ENCODE measurements around the gene TPM1.

Gene TPM1

DNA sequence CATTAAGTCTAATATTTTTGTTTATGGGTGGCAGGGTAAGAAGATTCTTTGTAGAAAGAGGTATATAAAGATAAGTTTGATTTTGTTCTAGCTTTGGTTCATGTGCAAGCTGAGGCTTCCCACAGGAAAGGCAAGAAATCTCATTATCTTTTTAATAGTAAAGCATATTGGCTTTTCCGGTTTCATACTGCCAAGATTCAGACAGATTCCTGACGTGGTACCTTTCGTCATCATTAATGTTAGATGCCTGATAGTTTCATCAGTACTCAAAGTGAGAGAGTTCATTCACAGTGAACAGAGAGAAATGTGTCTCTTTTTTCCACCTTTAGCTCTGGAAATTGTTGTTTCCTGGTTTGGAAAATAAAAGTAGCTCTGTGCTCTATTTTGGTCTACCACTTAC is 16.5 kb downstream of the TPM1 start:
- no peak for DNase-seq

DNA sequence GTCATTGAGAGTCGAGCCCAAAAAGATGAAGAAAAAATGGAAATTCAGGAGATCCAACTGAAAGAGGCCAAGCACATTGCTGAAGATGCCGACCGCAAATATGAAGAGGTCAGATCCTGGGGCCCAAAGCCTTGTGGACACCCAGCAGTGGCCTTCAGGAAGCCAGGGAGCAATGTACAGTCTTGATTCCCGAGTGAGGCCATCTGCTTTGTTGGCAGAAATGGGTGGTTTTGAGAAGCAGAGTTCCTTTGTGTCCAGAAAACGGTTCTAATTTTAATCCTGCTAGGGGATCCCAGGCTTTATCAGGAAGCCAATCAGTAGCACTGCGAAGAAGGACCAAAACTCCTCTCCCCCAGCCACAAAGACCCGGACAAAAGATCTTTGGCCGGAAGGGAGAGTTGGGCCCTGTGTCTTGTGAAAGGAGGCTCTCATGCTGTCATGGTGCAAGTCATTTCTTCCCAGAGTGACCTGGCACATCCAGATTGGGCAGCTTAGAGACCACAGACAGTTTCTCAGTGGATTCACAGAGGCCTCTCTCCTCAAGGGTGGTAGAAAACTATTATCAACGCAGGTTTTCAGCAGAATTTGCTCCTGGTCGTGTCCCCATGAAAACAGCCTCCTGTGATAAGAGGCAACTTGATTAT is 17.1 kb downstream of the TPM1 start:
- no peak for DNase-seq

DNA sequence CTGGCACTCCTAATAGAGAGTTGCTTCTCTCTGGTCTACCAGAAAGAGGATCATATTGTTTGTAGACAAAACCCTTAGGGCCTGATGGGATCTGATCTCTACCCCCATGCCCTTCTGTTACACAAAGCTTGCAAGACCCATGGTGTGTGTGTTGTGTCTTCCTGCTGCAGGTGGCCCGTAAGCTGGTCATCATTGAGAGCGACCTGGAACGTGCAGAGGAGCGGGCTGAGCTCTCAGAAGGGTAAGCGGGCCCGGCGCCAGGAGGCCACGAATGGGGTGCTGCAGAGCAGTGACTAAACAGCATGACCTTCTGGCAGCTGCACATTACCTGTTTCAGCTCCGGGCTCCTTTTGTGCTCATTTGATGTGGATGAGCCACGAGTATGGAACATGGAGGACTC is 18.2 kb downstream of the TPM1 start:
- no peak for DNase-seq

DNA sequence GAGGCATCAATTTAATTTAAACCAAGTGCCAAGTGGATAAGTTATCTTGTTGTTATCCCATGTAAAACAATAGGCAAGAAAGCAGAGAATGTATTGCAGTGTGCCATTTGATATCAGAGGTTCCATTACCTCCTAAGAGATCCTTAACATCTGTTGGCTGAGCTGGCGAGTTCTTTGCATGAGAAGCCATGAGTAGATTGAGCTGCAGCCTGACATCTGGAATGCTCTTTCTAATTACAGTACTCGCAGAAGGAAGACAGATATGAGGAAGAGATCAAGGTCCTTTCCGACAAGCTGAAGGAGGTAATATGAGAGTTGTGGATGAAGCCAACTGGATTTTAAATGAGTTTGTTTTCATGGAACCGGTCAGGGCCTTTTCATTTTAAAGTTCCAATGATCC is 19.4 kb downstream of the TPM1 start:
- no peak for DNase-seq

DNA sequence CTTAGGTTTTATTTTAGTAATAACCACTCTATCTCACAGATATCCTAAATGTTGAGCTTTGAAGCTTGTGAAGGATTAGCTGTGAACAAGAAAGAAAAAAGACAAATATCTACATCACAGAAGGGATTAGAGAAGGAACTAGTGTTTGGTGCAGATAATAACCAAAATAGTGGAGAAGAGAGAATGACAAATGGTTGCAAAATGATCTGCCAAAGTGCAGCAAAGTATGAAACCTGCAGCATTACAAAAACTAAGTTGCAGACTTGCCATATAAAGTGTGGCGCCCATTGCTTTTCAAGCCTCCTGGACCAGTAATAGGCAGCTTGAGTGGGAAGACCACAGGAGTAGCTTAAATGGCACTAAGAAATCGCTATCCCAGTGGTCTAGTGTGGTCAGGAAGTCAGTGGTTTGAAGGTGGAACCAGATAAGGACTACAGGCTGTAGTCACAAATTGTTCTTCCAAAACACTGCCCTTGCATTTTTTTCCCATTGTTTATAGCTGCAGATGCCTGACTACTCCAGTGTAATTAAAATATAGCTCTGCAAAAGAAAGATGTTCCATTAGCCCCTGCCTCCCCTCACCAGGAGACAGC is 20.7 kb downstream of the TPM1 start:
- DNase-seq: no peak

DNA sequence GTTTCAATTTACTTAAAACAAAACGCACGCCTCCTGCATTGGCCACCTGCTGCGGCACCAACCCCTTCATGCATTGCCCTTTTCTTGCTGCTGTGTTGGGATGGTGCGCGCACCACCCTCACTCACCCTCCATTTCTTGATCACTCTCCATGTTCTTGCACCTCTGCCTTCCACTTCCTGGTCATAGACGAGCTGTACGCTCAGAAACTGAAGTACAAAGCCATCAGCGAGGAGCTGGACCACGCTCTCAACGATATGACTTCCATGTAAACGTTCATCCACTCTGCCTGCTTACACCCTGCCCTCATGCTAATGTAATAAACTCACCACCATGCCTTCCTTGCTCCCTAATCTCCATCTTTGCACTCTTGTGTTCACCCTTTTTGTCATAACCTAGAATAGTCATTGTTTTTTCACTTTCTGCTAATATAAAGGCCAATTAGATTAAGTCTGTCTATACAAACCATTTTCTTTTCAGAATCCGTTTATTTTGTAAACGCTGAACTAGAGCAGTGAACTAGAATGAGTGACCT is 21.4 kb downstream of the TPM1 start:
- no peak for DNase-seq

DNA sequence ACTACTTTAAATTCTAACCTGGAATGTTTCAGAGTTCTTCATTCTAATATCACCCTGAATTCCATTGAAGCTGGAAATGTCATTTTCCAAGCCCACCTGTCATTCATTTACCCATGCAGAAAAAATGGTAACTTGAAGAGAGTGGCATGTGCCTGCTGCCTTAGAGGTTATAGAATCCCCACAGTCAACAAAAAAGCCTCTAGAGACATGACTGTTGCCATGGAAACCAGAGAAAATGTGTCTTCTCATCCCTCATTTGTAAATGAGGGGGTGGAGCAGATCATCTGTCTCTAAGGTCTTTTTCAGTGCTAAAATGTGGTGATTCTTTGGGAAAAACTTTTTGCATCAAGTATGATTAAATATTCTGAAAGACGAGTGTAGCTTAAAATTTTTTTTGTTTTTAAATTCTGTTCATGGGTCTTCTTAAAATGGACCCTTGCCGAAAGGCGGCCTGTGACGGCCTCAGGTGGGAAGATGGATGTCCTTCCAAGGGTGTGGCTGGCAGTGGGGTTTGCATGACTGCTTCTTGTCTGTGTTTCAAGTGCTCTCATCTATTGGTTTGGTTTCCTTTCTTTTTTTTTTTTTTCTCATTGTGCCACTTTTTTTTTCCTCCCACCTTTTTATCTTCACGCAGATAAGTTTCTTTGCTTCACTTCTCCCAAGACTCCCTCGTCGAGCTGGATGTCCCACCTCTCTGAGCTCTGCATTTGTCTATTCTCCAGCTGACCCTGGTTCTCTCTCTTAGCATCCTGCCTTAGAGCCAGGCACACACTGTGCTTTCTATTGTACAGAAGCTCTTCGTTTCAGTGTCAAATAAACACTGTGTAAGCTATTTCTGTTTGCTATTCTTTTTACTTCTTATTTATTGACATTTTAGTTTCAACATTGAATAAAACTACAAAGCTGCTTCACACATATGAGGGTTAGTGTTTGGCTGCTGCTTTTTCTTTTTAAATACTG is 23.0 kb downstream of the TPM1 start:
- DNase-seq: peak; percentile 28

DNA sequence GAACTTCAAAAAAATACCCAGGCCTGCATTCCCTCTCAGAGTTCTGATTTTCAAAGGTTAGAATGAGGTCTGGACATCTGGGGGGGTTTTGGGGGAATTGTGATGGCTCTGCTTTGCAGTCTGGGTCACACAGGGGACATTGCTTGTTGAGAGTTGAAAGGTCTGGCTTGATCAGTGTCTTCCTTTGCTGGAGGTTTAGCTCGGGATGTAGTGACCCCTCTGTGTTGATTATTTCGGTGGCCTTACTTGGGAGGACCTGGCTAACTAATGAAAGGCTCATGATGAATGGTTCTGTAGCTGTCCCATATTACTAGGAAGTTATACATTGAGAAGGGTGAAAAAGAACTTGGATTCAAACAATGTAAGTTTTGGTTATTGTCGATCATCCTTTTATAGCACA is 23.7 kb downstream of the TPM1 start:
- DNase-seq: no peak

DNA sequence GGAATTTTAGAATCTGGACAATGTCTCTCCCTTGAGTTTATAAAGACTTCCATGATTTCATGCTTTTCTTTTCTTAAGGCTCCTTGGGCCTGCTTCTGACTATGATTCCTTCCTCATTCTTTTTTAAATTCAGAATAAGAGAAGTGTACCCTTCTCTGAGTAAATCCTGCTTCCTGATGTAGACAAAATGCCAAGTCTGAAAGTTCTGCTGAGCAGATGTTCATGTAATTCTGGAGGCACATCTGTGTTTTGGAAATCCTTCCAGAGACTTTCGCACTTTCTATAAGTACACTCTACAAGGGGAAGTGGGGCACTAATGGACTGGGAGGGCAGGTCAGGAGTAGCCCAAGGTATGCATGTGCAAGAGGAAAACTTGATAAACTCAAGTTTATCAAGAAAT is 24.8 kb downstream of the TPM1 start:
- no peak for DNase-seq

DNA sequence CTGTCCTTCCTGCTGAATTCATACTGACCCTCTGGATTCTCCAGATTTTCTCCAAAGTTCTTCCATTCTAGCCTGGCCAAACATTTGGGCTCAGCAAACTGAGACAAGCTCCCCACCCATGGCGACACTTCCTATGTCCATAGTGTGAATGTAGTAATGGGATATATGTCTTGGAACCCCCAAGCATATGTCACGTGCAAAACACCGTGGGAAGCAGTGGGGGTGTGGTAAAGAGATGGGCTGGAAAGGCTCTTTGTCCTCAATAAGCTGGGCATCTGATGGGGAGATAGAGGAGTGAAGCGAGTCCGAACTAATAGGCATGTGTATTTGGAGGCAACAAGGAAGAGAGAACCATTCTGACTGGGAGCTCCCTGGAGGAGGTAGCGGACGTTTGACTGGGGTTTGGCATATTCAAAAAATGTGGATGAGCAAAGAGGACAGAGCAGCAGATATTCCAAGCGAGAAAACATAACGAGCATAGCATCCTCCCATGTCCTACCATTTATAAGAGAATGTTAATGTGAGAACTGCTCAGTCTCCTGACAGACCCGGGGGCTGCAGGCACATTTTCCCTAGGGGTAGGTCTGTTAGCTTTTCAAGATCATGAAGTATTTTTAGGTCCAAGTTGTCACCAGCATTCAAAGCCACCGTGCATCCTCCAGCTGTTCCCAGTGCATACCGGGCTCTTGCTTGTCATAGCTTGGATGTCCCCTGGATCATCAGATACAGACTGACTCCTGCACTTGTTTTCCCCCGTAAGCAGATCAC is 25.6 kb downstream of the TPM1 start:
- no peak for DNase-seq

DNA sequence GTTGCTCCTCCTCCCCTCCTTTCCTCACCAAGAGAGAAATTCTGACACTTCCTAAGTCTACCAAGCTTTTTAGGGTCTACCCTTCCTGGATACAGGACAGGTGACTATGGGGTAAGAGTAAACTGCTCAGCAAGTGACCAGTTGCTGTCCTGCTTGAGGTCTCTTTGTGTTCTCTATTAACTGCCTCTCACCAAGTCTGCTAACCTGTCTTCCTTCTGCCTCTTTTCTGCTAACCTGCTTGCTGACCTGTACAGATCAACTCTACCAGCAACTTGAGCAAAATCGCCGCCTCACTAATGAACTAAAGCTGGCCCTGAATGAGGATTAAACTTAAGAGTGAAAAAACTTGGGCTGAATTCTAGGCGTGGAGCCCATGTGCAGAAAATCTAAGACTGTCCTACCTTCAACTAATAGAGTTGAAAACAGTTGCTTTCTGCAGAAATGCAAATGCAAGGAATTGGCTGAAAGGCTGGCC is 27.1 kb downstream of the TPM1 start:
- no peak for DNase-seq

DNA sequence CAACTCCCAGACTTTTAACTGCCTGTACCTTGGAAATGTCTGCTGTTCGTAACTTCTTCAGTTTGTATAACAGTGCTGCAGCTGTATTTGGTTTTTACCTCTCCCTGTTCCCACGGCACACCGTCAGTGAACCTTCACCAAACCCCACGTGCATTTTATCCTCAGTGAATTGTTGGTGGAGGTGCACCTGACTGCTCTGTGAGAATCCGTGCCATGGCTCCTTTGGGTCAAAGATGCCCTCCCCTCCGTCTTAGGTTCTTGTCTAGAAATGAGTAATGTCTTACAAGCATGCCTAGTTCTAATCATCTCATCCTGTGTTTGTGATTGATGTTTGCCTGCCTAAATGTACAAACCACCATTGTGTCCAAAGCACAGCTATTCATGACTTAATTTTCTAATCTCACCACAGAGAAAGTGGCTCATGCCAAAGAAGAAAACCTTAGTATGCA is 28.2 kb downstream of the TPM1 start:
- no peak for DNase-seq

DNA sequence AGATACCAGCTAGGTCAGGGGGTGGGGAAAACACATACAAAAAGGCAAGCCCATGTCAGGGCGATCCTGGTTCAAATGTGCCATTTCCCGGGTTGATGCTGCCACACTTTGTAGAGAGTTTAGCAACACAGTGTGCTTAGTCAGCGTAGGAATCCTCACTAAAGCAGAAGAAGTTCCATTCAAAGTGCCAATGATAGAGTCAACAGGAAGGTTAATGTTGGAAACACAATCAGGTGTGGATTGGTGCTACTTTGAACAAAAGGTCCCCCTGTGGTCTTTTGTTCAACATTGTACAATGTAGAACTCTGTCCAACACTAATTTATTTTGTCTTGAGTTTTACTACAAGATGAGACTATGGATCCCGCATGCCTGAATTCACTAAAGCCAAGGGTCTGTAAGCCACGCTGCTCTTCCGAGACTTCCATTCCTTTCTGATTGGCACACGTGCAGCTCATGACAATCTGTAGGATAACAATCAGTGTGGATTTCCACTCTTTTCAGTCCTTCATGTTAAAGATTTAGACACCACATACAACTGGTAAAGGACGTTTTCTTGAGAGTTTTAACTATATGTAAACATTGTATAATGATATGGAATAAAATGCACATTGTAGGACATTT is 28.9 kb downstream of the TPM1 start:
- DNase-seq: no peak

DNA sequence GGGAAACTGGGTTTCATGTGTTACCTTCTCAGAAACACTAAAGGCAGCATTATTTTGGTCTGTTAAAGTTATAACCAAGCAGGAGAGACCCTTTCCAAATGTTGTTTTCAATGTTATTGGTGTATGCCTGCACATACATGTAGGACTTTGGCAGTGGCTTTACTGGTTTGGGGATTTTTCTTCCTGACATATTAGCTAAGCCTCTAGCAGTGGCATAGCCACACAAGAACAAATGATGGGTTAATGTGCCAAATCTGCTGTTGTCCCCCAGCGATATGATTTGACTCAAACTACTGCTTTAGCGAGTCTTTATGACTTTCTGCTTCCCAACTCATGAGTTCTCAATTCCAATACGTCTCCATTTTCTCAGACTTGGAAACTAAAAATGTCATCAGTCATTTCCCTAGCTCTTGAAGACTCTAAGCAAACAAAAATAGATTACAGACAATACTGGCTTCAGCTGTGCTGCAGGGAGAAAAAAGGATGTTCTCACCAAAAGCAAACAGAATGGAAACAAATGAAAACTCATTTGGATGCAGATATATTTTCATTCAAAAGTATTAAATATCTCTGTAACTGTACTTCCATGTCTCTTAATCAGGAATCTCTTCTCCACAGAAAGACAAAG is 29.6 kb downstream of the TPM1 start:
- no peak for DNase-seq

DNA sequence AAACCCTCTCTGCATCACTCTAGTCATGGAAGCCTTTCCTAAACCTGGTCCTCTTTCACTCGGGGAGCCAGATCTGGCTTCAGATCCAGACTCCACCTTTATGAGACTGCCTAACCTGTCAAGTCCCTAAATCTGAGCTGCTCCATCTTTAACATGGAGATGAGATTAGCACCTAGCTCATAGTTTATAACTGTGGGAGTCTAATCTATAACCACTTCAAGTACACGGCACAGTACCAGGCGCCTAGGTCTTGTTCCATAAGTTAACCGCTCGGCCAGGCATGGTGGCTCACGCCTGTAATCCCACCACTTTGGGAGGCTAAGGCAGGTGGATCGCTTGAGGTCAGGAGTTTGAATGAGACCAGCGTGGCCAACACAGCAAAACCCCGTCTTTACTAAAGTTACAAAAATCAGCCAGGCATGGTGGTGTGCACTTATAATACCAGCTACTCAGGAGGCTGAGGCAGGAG is 30.3 kb downstream of the TPM1 start:
- DNase-seq: no peak

DNA sequence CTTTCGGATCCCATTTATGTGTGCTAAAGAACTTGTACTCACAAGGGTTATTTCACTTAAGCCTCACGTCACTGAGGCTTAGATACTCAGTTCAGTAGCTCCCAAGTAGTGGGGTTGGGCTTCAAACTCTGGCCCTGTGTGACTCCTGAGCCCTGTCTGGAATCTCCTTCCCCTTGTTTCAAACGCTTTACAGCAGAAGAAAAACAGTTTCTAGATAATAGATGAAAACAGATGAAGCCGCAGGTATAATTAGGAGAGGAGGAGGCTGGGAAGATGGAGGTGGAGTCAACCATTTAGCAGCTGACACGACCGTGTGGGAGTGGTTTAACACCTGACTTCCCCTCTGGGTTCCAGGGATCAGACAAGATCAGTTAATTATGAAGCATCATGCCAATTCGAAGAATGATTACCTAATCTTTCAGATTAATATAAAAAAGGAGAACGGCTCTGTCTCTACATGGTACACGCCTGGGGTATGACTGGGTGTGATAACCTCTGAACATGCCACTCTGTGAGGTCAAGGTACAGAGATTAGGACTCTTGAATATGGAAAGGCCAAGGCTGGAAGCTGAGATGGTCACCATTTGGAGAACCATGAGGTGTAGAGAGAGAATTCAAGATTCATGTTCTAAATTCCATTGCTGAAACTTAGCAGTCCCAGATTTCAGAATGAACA is 31.1 kb downstream of the TPM1 start:
- DNase-seq: no peak

DNA sequence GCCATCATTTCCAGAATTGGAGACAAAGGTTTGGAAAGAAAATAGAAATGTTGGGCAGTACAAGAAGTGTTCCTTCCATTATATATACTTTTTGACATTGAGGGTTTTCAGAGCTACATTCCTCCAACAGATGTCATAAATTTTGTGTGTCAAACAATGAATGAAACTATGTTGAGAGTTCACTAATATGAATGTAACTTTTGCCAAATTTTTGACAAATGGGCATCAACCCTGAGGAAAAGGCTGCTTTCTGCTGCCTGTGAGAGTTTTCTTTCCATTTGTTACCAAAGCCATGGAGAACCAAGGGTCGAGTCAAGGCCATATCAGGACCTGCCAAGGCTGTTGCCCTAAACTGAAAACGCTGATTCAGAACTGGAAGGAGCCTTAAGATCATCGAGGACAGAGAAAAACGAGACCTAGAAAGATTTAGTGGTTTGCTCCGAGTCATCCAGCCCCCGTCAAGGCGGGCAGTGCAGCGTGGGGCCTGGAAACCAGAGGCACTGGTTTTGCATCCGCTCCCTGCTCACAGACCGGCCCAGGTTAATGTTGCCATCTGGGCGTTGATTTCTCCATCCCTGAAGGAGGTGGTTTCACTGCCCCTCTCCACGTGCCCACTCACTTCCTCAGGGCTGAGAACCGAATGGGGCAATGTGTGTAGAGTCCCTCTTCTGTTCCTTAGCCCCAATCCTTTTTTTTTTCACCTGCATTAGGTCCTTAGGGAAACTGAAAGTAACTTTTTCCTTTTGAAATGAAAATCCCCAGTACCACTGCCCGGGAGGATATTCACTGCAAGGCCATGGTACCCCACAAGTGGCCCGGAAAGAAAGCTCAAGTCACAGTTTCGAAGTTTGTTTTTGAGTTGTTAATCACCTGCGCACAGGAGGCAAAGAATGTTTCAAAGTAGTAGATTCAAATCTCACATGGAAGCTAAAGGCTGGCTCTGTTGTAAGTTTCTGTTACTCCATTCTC is 32.8 kb downstream of the TPM1 start:
- no peak for DNase-seq

DNA sequence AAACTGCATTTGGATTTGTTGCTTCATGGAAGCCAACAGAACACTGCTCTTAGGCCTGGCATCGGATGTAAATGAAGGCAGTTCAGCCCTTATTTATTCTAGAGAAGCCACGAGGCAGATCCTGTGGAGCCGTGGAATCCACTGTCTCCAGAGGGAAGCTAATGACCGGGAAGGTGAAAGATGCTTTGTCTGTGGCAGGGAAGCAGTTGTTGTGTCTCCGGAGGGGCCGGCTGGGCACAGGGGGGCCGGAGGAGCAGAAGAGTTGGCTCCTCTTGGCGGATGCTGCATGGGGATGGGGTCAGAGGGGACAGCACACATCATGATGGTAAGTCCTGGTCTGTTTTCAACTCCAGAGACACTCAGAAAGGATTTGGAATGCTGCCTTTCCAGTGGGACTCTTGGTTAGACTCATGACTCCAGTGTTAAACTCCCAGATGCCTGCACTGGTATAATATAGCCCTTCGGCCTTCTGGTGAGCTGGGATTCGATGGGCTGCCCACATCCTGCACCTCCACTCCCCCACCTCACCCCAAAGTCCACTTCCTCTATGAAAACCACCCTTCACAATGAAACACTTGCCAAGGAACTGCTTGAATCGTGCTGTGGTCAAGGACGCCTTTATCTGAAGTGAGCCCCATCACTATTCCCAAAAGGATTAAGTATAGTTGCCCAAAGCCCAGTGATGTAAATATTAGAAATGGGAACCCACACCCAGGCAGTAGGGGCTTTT is 33.6 kb downstream of the TPM1 start:
- DNase-seq: no peak

DNA sequence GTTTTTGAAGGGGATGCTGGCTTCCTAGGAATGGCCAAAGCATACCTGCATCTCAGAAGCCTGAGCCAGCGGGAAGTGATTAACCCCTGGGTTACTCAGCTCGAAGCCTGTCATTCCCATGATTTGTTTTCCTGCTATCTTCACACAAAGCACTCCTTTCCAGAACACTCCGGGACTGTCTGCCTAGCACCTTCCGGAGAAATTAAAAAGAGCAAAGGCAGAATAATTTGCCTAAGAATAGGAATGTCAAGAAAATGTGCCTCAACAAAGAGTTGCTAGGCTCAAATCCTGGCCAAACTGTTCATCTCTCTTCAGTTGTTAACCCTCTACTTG is 34.1 kb downstream of the TPM1 start:
- no peak for DNase-seq
